Activated CD4-positive, alpha-beta T cell treated with anti-CD3 and anti-CD28 coated beads, Interleukin-2, Interleukin-4, amounts not matched to agents 100 ng/mL and 50 ng/mL, durations not matched to agents 16 hours and 8 hours (primary cell): ENCODE measurements around the gene ZNF740.

Source experiments
- DNase-seq: peaks from one replicate; pipeline ENCODE4 v3.0.0-alpha.2; 2020; ENCODE audit warnings: low spot score

ZNF740 gene

DNA sequence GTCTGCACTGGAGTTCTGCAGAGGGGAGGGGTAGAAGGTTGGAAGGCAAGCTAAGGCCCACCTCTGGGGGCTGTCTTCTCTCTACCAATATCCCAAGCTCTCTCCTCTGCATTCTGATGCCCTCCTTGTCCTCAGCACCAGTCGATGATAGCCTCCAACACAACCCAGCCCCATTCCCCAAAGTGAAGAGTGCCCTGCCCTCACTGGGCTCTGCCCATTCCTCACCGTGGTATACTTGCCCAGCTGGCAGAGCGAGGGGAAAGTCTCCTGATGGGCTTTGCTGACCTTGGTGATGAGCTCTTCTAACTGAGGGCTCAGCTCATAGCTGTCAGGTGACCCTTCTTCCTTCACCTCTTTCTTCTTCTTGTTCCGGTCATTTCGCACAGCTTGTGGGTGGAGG, 33.7 kb downstream of the ZNF740 start:
- DNase-seq: no peak

DNA sequence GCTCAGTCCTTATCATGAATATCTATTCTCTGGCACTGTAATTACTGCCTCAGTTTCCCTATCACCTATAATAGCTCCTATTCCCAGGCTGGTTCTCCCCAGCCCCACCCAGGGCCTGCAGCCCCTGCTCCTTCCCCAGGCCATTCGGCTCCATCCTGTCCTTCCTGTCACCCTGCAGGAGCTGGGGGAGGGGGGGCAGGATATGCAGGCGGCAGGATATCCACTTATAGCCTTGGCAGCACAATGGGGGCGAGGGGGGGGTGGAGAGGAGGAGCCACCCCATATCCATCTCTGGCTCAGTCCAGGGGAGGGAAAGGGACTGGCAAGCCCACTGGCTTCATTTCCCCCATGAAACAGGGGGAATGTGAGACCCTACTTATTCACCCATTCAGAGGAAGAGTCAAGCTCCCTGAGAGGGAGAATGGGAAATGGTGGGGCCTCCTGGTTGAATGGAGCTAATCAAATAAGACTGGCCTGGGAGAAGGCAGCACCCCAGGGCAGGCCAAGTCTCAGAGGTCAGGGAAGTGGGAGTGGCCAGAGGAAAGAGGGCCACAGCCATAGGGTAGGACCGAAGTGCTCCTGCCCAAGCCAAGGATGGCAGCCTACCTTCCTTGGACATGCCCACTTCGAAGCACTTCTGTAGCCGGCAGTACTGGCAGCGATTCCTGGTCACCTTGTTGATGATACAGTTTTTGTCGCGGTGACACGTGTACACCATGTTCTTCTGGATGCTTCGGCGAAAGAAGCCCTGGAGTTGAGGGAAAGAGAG, 34.3 kb downstream of the ZNF740 start:
- DNase-seq: no peak

- no peak for DNase-seq
These were observed 35.0 kb downstream of the ZNF740 start for GRCh38 chr12:53215497-53215896.

DNA sequence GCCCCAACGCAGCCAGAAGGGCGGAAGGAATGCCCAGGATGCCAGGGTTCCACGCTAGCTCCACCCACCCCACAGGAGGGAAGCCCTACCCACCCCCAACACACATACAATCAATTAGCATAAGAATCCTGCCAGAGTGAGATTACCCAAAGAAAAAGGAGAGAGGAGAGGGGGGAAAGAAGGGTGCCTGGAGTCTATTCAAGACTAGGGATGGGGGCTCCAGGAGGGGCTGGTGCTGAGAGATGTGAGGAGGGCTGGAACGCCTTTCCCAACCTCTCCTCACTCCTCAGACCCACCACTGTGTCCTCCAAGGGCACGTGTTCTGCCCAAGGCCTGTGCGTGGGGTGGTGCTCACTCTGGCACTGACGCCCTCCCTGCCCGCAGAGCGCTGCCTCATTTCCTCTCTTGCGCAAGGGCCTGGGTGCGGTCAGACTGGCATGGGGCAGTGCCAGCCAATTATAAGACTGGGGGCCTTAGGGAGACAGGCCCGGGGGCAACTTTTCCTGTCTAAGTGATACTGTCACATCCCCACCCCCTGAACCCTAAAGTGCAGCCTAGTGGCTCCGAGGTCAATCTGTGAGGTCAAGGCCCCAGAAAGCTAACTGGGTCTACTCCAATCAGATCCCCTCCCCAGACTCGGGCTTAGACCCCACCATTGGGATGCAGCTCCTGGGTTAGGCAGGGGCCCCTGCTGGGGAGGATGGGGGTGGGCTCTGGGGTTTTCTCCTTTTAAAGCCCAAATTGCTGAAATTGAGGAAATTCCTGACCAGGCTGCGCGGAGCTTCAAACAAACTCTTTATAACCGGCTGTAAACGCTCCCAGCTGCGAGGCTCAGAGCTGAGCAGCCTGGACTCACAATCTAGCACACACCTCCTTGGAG, 36.8 kb downstream of the ZNF740 start:
- DNase-seq: peak; percentile 71

DNA sequence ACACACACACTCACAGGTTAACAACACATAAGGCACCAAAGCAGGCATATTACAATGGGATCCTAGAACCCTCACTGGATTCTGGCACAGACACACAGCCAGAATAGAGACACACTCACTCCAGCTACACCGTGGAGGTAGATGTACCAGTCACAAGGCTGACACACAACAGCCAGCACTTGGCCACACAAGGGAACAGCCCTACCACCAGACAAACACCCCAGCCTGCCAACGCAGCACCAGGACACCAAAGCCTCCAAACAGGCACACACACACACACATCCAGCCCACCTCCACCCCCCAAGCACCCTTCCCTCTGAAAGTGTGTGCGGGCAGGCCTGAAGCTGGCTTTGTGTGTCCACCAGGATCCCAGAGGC, 37.4 kb downstream of the ZNF740 start:
- no peak for DNase-seq

- no peak for DNase-seq
These were observed 38.2 kb downstream of the ZNF740 start for GRCh38 chr12:53218551-53219291.

GRCh38 chr12:53219292-53219955, 38.9 kb downstream of the ZNF740 start:
- peak; percentile 73 for DNase-seq

DNA sequence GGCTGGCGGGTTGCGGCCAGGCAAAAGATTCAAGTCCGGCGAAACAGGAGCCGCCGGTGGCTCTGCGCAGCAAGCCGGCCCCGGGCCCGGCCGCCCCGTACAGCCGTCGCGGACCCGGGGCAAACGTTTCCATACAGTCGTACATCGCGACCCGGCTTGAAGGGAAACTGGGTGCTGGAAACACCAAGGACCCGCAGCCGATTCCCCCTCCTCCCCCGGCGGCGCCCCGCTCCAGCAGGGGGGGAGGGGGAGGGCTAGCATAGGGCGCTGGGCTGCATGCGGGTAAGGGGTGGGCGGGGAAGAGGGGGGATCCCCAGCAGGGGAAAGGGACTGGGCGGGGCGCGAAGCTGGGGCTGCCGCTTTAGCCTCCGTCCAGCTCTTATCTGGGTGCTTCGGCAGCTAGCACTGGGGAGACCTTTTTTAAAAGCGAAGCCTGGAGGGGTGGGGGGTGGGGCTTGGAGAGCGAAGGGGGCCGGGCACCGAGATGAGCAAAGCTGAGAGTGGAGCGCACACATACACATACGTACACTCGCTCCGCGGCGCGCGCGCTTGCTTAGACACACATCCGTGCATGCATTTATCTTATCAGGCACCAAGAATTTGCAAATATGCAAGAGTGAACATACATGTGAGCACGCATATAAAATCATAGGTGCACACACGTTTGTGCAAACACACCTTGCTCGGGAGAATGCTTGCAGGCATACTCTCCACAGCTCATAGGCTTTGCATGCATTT, 39.6 kb downstream of the ZNF740 start:
- peak; percentile 81 for DNase-seq

GRCh38 chr12:53220694-53221202, 40.2 kb downstream of the ZNF740 start:
- peak; percentile 89 for DNase-seq

GRCh38 chr12:53221203-53222080, 40.9 kb downstream of the ZNF740 start:
- DNase-seq: peak; percentile 52

DNA sequence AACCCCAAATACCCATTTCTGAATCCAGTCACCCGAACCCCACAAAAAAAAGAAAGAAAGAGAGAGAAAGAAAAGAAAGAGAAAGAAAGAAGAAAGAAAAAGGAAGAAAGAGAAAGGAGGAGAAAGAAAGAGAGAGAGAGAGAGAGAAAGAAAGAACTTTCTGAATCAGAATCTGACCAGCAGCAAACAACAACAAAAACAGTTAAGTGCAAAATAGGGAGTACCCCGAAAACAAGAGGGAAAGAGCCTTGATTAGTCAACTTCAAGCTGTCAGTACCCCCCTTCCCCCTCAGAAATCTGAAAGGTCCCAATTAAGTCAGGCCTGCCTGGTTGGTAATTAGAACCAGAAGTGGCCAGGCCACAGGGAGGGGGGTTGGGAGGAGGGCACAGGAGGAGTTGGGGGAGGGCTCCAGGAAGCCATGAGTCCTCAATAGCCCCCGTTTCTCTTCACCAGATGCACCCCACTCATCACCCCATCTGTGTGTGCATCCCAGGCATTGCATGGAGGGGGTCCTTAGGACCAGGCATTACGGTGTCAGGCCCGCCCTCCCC, 41.7 kb downstream of the ZNF740 start:
- DNase-seq: no peak

DNA sequence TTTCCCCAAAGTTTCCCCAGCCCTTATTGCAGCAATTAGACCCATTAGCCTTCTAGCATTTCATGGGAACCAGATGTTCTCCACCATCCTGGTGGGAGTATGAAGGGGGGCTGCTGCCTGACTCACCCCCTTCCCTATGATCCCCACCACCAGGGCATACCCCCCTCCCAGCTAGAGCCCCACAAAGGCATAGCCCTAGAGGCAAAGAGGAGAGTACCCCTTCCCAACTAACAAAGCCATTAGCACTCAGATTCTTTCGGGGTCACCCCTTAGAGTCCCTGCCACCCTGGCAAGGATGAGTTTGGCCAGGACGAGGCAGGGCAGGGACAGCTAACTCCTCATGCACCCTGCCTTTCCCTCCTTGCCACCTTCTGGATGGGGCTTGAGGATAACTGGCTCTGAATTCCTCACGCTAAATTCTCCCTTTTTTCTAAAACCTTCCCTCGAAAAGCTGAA, 42.3 kb downstream of the ZNF740 start:
- DNase-seq: no peak

DNA sequence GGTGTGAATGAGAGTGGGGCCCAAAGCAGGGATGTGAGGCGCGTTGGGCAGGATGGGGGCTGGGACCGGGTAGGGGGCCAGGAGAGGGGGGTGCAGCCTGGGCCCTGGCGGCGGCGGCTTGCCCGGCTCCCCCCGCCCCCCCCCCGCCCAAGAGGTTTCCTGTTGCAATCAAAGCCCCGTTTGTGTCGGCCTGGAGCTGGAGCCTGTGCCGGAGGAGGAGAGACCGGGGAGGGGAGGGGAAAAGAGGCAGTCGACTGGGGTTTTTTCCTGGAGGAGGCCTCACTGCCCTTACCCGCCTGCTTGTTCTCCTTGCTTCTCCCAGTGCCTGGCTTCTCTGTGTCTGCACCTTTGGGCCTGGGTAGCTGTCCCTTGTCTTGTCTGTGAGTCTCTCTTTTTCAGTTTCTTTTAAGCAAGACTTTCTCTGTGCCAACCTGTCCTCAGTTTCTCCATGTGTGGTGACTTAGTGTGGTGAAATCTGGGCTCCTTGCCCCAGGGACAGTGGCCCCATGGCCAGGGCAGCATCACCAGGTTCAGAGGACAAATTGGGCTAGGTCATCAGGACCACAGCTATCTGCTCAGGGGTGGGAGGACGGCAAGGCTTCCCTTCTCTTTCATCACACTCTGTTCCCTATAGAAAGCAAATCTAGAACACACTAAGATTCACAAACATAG, 43.0 kb downstream of the ZNF740 start:
- no peak for DNase-seq

- no peak for DNase-seq
These were observed 43.8 kb downstream of the ZNF740 start for GRCh38 chr12:53224061-53224896.

- DNase-seq: no peak
These were observed 44.5 kb downstream of the ZNF740 start for GRCh38 chr12:53224897-53225634.

GRCh38 chr12:53225635-53226424, 45.3 kb downstream of the ZNF740 start:
- no peak for DNase-seq

- no peak for DNase-seq
These were observed 46.3 kb downstream of the ZNF740 start for GRCh38 chr12:53226815-53227214.
